Liver (tissue), 9 donors: ENCODE data around the gene EPPIN. TPM values are rescaled to one million over a fixed set of nuclear protein-coding genes. Genes with fewer than 3 reads are reported as not detected.

ENCODE experiments used
- DNase-seq: peaks from one replicate; pipeline ENCODE4 v3.0.0-alpha.2; 2017; ENCODE audit warnings: low spot score
- H3K27ac ChIP-seq, 2 donors: one replicate each; pipeline ENCODE4 v1.7.0; 2013; ENCODE audit warnings: inconsistent platforms in 2 of 2, low read length in 2 of 2, control low read depth in 1 of 2, low read depth in 1 of 2, mild to moderate bottlenecking in 1 of 2
- H3K27me3 ChIP-seq, 4 donors: one replicate each; pipeline versions ENCODE4 v1.6.1 to v1.7.0; 2013; ENCODE audit warnings: low read length in 3 of 4, inconsistent platforms in 1 of 4, mild to moderate bottlenecking in 1 of 4, moderate library complexity in 1 of 4; ENCODE audit not compliant: control insufficient read depth in 4 of 4, insufficient read depth in 4 of 4
- H3K36me3 ChIP-seq, 4 donors: one replicate each; pipeline versions ENCODE4 v1.6.1 to v1.7.0; 2013; ENCODE audit warnings: low read length in 3 of 4, mild to moderate bottlenecking in 3 of 4, low read depth in 1 of 4, moderate library complexity in 1 of 4; ENCODE audit not compliant: control insufficient read depth in 4 of 4, insufficient read depth in 3 of 4
- H3K4me1 ChIP-seq, 4 donors: one replicate each; pipeline versions ENCODE4 v1.6.1 to v1.7.0; 2013; ENCODE audit warnings: low read length in 3 of 4, mild to moderate bottlenecking in 3 of 4, moderate library complexity in 1 of 4; ENCODE audit not compliant: control insufficient read depth in 4 of 4, insufficient read depth in 4 of 4
- H3K4me3 ChIP-seq, 3 donors: one replicate each; pipeline versions ENCODE4 v1.6.1 to v1.7.0; 2013; ENCODE audit warnings: low read length in 3 of 3, control low read depth in 1 of 3, low read depth in 1 of 3, mild to moderate bottlenecking in 1 of 3
- H3K9ac ChIP-seq, 2 donors: one replicate each; pipeline ENCODE4 v1.7.0; 2013; ENCODE audit warnings: low read length in 2 of 2, mild to moderate bottlenecking in 2 of 2, moderate library complexity in 2 of 2, control low read depth in 1 of 2, low read depth in 1 of 2
- H3K9me3 ChIP-seq, 4 donors: one replicate each; pipeline versions ENCODE4 v1.6.1 to v1.7.0; 2013; ENCODE audit warnings: low read length in 3 of 4; ENCODE audit not compliant: control insufficient read depth in 4 of 4
- EGR1 ChIP-seq, 2 donors: IDR thresholded peaks; 2 replicates each; pipeline ENCODE4 v1.6.1; 2016 to 2018; ENCODE audit warnings: antibody characterized with exemption in 2 of 2, low read depth in 2 of 2
- FOXA1 ChIP-seq: IDR thresholded peaks from 2 replicates; pipeline ENCODE4 v1.6.1; 2016; ENCODE audit warnings: antibody characterized with exemption
- FOXA2 ChIP-seq: IDR thresholded peaks from 2 replicates; pipeline ENCODE4 v1.6.1; 2016; ENCODE audit warnings: antibody characterized with exemption
- GABPA ChIP-seq, 2 donors: IDR thresholded peaks in 1 of 2; conservative IDR thresholded peaks in 1 of 2; 2 replicates each; pipeline ENCODE4 v1.6.1; 2016; ENCODE audit warnings: antibody characterized with exemption in 2 of 2, mild to moderate bottlenecking in 1 of 2, moderate library complexity in 1 of 2
- HNF4A ChIP-seq, 2 donors: conservative IDR thresholded peaks; 2 replicates each; pipeline ENCODE4 v1.6.1; 2016; ENCODE audit warnings: antibody characterized with exemption in 2 of 2, mild to moderate bottlenecking in 2 of 2
- HNF4G ChIP-seq: IDR thresholded peaks from 2 replicates; pipeline ENCODE4 v1.6.1; 2016; ENCODE audit warnings: antibody characterized with exemption
- JUND ChIP-seq, 2 donors: IDR thresholded peaks; 2 replicates each; pipeline ENCODE4 v1.6.1; 2016; ENCODE audit warnings: antibody characterized with exemption in 2 of 2
- MAX ChIP-seq: IDR thresholded peaks from 2 replicates; pipeline ENCODE4 v1.6.1; 2016; ENCODE audit warnings: antibody characterized with exemption
- NR2F2 ChIP-seq: IDR thresholded peaks from 2 replicates; pipeline ENCODE4 v1.6.1; 2016; ENCODE audit warnings: antibody characterized with exemption
- RAD21 ChIP-seq, 2 donors: IDR thresholded peaks; 2 replicates each; pipeline ENCODE4 v1.6.1; 2016; ENCODE audit warnings: antibody characterized with exemption in 2 of 2, mild to moderate bottlenecking in 2 of 2
- REST ChIP-seq: IDR thresholded peaks from 2 replicates; pipeline ENCODE4 v1.6.1; 2016; ENCODE audit warnings: antibody characterized with exemption, mild to moderate bottlenecking
- RXRA ChIP-seq, 2 donors: IDR thresholded peaks; 2 replicates each; pipeline ENCODE4 v1.6.1; 2017 to 2018; ENCODE audit warnings: antibody characterized with exemption in 2 of 2, mild to moderate bottlenecking in 1 of 2
- SP1 ChIP-seq: IDR thresholded peaks from 2 replicates; pipeline ENCODE4 v1.6.1; 2018; ENCODE audit warnings: antibody characterized with exemption, mild to moderate bottlenecking
- TAF1 ChIP-seq: conservative IDR thresholded peaks from 2 replicates; pipeline ENCODE4 v1.6.1; 2016; ENCODE audit warnings: antibody characterized with exemption, mild to moderate bottlenecking
- YY1 ChIP-seq: IDR thresholded peaks from 2 replicates; pipeline ENCODE4 v1.6.1; 2016; ENCODE audit warnings: antibody characterized with exemption, mild to moderate bottlenecking
- whole genome bisulfite sequencing: extraction: QIAGEN DNeasy Blood & Tissue Kit; methylation state at CpG from one replicate; pipeline ENCODE4 v1.1.7; 2013; 5-methylcytosine and 5-hydroxymethylcytosine counted together
- polyA plus RNA-seq, 2 donors: library from polyadenylated mRNA; stranded (reverse) in 1 of 2; unstranded in 1 of 2; fragments of 200-250 nt in 1 of 2; fragments of >200 nt in 1 of 2; fragmentation: Nextera tagmentation in 1 of 2; extraction: Ambion mirVana in 1 of 2; gene quantifications; one replicate each; pipeline versions ENCODE4 v1.2.1 to v1.2.3, GENCODE V29; 2013 to 2015
- total RNA-seq, 2 donors: library from RNA; depleted of rRNA; stranded (reverse); fragments of >200 nt; gene quantifications; one replicate each; pipeline ENCODE4 v1.2.3, GENCODE V29; 2014
- TF ChIP-seq, protein P1 (sequence below): fragments of 150-350 bp; IDR thresholded peaks from 2 replicates; pipeline ENCODE4 v1.5.1; 2017; ENCODE audit warnings: improper control_type of control experiment, low read depth, low read length; ENCODE audit not compliant: missing input control
- TF ChIP-seq, protein P2 (sequence below): IDR thresholded peaks from 2 replicates; pipeline ENCODE4 v1.6.1; 2016; ENCODE audit warnings: antibody characterized with exemption
- TF ChIP-seq, protein P3 (sequence below): IDR thresholded peaks from 2 replicates; pipeline ENCODE4 v1.6.1; 2016; ENCODE audit warnings: antibody characterized with exemption
- donor health status: healthy.
- donor health status: healthy.
- donor health status: healthy.
- donor health status: healthy.
- donor health status: healthy.

The EPPIN gene
- total RNA-seq, result not detected
- not detected for polyA plus RNA-seq

GRCh38 chr20:45547206-45547770 lies at the start of gene EPPIN:
EPPIN (minus strand) TSS chr20:45547401; CDS start chr20:45547357, 44 bp downstream.
- DNase-seq, result no peak
- no peak within 1 kb of the TSS for H3K4me3 ChIP-seq
- no peaks in the 10 kb centered on the region for H3K36me3 ChIP-seq
- no peak within 1 kb of the TSS for H3K9ac ChIP-seq
- no peaks in the 10 kb centered on the region for H3K4me1 ChIP-seq
- TF ChIP-seq FOXA2, result no peak
- no peak for TF ChIP-seq FOXA1
- no peak for TF ChIP-seq HNF4G
- TF ChIP-seq JUND (IDR thresholded peaks at IDR 0.05), result no peak
- TF ChIP-seq, protein P1, sequence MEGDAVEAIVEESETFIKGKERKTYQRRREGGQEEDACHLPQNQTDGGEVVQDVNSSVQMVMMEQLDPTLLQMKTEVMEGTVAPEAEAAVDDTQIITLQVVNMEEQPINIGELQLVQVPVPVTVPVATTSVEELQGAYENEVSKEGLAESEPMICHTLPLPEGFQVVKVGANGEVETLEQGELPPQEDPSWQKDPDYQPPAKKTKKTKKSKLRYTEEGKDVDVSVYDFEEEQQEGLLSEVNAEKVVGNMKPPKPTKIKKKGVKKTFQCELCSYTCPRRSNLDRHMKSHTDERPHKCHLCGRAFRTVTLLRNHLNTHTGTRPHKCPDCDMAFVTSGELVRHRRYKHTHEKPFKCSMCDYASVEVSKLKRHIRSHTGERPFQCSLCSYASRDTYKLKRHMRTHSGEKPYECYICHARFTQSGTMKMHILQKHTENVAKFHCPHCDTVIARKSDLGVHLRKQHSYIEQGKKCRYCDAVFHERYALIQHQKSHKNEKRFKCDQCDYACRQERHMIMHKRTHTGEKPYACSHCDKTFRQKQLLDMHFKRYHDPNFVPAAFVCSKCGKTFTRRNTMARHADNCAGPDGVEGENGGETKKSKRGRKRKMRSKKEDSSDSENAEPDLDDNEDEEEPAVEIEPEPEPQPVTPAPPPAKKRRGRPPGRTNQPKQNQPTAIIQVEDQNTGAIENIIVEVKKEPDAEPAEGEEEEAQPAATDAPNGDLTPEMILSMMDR, result no peak
- TF ChIP-seq YY1, result no peak
- no peaks in the 10 kb centered on the region for H3K9me3 ChIP-seq
- no peak within 1 kb of the TSS for H3K27ac ChIP-seq
- H3K27me3 ChIP-seq, result peaks cover 0 to 4% (median 0%) of the 10 kb centered on the region in 4 donors
- 80% methylated on average over 6 of the region's 6 CpGs for WGBS

DNA sequence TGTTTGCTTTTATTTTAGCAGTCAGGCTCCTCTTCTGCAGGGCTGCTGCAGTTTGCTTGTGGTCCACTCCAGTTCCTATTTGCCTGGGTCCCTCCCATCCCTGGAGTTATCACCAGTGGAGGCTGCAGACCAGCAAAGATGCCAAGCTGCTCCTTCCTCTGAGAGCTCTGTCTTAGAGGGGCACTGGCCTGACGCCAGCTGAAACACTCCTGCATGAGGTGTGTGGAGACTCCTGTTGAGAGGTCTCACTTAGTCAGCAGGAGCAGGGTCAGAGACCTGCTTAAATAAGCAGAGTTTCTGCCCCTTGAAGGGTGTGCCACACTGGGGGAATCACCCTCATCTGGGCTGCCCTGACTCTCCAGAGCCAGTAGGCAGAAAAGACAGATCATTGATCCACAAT lies 48.0 kb upstream of the EPPIN start:
- H3K4me3 ChIP-seq, result no peak overlapping the region
- TF ChIP-seq FOXA2 (no peak), YY1 (no peak), RXRA (IDR thresholded peaks at IDR 0.05) (no peak), SP1 (no peak), NR2F2 (no peak)
- H3K27me3 ChIP-seq, result peaks cover 0 to 4% (median 1%) of the 10 kb centered on the region in 4 donors
- no peak overlapping the region for H3K27ac ChIP-seq
- 0% methylated on average over 1 of the region's 1 CpG for WGBS
- H3K9me3 ChIP-seq, result no peaks in the 10 kb centered on the region
- no peak overlapping the region for H3K9ac ChIP-seq
- no peaks in the 10 kb centered on the region for H3K4me1 ChIP-seq
- DNase-seq, result no peak
- H3K36me3 ChIP-seq, result no peaks in the 10 kb centered on the region

DNA sequence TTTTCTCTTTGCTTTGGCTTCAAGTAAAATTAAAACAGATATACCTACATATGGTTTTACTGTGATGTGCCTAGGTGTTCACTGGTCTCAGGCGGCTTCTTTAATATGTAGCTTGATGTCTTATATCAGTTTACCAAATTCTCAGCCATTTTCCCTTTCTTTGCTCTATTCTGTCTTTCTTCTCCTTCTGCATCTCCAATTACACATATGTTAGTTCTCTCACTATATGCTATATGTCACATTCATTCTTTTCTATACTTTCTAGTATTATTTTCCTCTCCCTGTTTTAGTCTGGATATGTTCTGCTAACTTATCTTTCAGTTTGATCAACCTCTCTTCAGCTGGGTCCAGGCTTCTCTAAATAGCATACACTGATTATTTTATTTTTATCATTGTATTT lies 46.3 kb upstream of the EPPIN start:
- Histone ChIP-seq H3K9me3 (no peaks in the 10 kb centered on the region), H3K36me3 (no peaks in the 10 kb centered on the region)
- DNase-seq, result no peak
- TF ChIP-seq SP1 (no peak), YY1 (no peak), RAD21 (IDR thresholded peaks at IDR 0.05) (no peak), MAX (no peak), HNF4G (no peak), EGR1 (IDR thresholded peaks at IDR 0.05; ENCODE audit: low read depth in 2 of 2) (no peak), NR2F2 (no peak), HNF4A (conservative IDR thresholded peaks at IDR 0.05) (no peak), TAF1 (no peak), FOXA1 (no peak), RXRA (IDR thresholded peaks at IDR 0.05) (no peak), GABPA (IDR thresholded peaks at IDR 0.05 in 1 of 2, conservative IDR thresholded peaks at IDR 0.05 in 1 of 2) (no peak), REST (no peak)
- TF ChIP-seq, protein P2, sequence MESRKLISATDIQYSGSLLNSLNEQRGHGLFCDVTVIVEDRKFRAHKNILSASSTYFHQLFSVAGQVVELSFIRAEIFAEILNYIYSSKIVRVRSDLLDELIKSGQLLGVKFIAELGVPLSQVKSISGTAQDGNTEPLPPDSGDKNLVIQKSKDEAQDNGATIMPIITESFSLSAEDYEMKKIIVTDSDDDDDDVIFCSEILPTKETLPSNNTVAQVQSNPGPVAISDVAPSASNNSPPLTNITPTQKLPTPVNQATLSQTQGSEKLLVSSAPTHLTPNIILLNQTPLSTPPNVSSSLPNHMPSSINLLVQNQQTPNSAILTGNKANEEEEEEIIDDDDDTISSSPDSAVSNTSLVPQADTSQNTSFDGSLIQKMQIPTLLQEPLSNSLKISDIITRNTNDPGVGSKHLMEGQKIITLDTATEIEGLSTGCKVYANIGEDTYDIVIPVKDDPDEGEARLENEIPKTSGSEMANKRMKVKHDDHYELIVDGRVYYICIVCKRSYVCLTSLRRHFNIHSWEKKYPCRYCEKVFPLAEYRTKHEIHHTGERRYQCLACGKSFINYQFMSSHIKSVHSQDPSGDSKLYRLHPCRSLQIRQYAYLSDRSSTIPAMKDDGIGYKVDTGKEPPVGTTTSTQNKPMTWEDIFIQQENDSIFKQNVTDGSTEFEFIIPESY, result no peak
- TF ChIP-seq, protein P3, sequence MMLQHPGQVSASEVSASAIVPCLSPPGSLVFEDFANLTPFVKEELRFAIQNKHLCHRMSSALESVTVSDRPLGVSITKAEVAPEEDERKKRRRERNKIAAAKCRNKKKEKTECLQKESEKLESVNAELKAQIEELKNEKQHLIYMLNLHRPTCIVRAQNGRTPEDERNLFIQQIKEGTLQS, result no peak
- TF ChIP-seq, protein P1, result no peak

More for the DNA sequence above, 46.3 kb upstream of the EPPIN start:
- WGBS, result 3% methylated on average over 1 of the region's 1 CpG
- no peak overlapping the region for H3K27ac ChIP-seq
- H3K9ac ChIP-seq, result no peak overlapping the region
- no peak overlapping the region for H3K4me3 ChIP-seq
- peaks cover 0 to 4% (median 1%) of the 10 kb centered on the region in 4 donors for H3K27me3 ChIP-seq
- H3K4me1 ChIP-seq, result no peaks in the 10 kb centered on the region
